GM03348 (cell line): ENCODE results near the gene THSD4.
A peak's percentile ranks its signal among the peaks of the same experiment; 100 is the strongest.

ENCODE experiments used
- DNase-seq: peaks from one replicate; pipeline ENCODE4 v3.0.0; 2012; ENCODE audit warnings: low spot score

Gene THSD4

DNA sequence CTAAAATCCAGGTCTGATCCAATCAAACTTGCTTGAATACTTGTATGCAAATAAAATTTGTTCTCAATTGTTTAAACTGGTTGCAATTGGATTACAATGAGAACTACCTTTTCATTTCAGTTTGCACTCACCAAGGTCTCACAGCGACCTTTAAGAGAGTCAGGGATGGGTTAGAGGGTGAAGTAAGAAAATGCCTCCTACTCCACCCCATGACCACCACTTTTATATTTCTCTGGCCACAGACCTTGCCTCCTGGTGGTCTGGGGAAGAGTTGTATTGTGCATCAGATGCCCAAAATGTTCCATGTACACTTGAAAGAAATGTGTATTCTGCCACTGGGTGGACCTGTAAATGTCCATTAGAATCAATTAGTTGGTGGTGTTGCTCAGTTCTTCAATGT, 16.4 kb upstream of the THSD4 start:
- DNase-seq = no peak

- peak; percentile 62 for DNase-seq
Measured at GRCh38 chr15:71103102-71103676, 12.1 kb upstream of the THSD4 start.

GRCh38 chr15:71104636-71105035, 10.6 kb upstream of the THSD4 start:
- DNase-seq = no peak

GRCh38 chr15:71105444-71105843, 9.8 kb upstream of the THSD4 start:
- DNase-seq = no peak

DNA sequence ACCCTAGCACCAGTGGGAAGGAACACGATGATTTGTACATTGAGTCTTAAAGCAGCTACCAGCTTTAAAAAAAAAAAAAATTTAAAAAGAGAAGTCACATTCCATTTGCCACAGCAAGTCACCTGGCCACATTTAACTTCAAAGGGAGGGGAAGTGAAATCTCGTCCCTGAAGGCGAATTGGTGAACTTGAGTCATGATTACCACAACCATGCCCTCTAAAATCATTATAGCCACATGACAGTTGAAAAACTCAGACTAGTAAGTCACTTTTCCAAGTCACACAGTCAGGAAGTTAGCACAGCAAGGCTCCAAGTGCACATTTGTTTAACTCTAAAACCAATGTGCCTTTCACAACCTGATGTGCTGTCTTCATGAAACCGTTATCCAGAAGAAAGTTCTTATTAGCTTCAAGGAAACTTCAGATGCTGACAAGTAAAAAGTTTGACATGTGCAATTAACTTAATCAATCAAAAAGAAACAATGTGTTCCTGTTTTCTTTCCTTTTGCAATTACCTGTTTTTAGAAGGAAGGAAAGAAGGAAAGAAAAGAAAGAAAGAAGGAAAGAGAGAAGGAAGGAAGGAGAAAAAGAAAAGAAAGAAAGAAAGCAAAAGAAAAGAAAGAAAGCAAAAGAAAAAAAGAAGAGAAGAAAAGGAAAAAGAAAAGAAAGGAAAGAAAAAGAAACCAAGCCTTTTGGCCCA, 8.3 kb upstream of the THSD4 start:
- DNase-seq = no peak

GRCh38 chr15:71107501-71107815, 7.8 kb upstream of the THSD4 start:
- DNase-seq = no peak

DNA sequence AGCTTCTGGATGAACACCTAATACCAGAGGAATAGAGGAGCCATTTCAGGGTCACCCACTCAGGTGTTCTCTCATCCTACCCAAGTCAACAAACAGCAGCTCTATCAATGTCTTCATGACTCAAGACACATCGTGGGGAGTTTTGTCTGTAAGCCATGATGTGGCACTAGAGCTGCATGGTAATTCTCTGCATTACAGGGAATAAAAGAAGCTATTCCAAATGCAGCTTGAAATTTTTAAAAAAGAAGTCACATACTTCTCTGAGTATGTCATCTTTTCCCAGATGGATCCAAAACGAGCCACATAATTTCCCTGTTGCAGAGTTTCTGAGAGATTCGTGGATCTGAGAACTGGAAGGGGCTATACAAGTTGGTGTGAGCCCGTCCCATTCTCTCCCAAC, 6.1 kb upstream of the THSD4 start:
- DNase-seq = peak; percentile 63

DNA sequence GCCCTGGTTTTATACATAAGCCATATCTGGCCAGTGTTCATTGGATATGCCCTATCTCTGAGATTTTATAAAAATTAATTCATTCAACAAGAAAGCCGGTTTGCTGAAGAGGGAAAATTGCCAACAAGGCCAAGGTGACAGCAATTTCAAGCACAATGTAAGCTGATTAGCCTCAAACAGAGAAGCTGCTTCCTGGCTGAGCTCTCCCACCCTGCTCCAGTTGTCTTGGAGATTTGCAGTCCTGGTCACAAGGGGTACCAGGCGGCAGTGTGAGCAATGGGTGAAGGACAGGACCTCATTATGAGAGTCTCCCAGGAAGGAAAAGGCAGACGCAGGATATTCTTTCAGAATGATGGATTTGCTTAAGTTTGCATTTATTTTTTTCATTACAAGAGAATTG, 5.4 kb upstream of the THSD4 start:
- DNase-seq = no peak

DNA sequence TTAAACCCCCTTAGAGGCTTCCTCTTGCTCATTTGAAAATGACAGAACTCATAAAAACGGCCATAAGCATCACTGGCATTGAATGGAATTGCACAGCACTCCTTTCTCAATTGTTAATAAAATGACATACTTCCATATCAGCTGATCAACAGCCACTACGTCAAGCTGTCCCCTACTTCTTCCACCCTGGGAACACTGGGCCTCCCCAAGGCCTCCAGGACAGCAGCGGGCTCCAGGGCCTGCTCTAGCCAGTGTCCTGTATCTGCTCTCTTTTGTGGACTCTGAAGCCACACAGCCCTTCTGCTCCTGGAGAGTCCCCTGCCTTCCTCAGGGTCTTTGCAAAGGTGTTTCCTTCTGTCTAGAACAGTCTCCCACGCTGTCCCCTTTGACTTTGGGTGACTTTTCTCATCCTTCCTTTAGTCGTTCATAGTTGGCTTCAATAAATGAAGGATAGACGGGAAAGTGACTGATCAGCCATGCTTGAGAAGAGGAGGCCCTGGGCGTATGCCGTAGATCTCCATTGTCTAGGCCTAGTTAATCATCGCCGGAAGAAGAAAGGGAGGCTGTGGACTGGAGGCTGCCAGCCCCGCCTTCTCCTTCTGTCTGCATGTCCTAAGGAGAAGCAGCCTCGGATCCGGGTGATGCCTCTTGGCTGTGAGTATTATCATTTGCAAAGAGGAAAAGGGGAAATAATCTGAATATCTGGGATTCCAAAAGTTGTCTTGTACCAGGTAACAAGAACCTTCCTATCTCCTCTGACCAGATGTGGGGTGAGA, 4.7 kb upstream of the THSD4 start:
- no peak for DNase-seq

DNA sequence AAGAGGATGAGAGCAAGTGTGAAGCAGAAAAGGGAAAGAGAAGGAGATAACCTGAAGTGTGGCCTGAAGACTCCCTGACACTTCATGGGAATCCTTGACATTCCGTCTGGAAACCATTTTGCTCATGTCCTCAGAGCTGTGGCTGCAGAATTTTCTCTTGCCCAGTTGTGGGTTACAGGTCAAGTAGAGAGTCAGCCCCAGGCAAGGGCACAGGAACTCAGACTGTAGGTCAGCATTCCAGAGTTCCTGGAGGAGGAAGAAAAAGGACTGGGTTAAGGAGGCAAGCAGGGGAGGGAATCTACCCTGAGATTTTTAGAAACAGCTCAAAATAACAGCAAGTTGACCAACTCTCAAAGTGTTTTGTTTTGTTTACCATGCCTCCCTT, 4.1 kb upstream of the THSD4 start:
- DNase-seq = no peak

DNA sequence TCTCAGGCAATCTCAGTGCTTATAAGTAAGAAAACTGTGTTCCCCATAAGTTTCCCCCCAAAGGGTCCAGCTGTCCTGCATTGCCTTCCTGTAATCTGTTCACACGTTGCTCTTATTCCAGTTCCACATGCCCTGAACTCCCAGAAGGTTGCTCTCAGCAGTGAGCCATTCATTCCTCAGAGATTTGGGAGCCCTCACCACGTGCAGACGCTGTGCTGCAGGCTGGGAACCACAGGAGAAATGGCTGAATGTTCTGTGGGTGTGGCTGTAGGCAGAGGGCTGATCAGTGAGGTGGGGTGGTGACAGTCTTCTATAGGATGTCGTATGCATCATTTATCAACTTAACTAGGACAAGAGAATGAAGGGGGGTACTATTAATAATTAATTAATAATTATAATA, 3.3 kb upstream of the THSD4 start:
- no peak for DNase-seq

GRCh38 chr15:71112429-71112828, 2.8 kb upstream of the THSD4 start:
- no peak for DNase-seq

GRCh38 chr15:71114066-71114680, 1.1 kb upstream of the THSD4 start:
- DNase-seq = no peak

DNA sequence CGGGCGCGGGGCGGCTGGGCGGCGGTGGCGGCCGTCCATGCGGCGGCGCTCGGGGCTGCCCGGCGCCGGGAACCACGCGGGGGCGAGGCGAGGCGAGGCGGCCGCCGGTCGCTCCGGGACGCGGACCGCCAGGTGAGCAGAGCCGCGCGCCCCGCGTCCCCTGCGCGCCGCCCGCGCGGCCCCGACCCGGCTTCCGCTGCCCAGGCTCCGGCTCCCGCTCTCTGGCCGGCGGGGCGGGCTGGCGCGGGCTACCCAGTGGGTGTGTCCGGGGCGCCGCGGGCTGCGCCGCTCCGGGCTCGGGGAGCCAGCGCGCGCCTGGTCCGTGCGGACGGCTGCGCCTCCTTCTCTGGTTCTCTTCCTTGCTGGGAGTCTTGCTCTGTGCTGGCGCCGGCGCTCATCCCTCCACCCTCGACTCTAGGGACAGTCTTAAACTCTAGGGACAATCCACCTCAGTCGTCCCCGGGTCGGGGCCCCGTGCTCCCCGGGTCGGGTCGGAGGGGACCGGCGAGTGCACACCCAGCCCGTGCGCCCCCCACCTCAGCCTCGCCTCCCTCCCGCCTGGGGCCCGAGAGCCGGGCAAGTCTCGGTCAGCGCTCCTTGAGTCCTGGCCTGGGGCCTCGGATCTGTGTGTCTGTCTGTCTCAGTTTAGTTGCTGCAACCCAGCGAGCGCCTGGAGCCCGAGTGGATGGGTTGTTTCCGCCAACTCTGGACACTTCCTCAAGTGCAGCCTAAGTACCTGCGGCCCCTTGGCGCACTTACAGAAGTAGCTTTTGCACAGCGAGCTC, 488 bp downstream of the THSD4 start:
- DNase-seq = peak; percentile 81

DNA sequence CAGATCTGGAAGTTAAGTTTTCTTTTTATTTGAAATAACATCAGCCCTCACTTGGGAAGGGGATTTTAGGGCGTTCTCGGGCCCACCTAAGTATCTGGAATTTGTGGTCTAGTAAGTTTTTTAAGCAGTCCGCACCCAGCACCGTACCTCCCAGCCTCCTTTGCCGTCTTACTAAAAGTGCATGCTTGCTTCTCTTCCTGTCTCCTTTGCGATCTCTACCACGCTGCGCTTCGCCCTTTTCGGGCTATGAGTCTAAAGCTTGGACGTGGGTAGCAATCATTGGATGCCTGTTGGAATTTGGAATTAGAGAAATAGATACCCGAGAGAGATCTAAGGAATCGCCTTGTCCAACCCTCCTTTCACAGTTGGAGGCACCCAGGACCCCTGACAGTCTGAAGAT, 1.1 kb downstream of the THSD4 start:
- no peak for DNase-seq

GRCh38 chr15:71116942-71117341, 1.7 kb downstream of the THSD4 start:
- DNase-seq = no peak

DNA sequence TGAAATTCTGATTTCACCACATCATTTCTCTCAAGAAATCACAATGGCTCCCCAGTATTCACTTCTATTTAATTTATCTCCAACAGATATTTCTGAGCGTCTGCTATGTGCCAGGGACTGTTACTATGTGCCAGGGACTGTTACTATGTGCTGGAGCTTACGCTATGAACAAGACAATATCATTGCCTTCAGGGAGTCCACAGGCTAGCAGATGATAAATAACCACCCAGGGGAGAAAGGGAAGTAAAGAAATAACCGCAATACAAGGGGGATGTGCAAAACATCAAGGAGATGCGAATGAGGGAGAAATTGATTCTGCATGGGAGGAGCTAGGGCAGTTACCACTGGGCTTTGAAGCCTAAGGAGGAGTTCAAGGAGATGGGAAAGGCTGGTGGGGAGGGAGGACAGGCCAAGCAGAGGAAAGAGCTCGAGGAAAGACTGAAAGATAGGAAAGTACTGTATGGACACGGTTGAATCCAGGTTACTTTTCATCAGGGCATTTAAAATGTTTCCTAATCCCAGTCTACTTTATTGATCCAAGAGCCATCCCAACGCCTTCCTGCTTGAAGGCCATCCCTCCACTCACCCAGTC, 2.5 kb downstream of the THSD4 start:
- DNase-seq = no peak

DNA sequence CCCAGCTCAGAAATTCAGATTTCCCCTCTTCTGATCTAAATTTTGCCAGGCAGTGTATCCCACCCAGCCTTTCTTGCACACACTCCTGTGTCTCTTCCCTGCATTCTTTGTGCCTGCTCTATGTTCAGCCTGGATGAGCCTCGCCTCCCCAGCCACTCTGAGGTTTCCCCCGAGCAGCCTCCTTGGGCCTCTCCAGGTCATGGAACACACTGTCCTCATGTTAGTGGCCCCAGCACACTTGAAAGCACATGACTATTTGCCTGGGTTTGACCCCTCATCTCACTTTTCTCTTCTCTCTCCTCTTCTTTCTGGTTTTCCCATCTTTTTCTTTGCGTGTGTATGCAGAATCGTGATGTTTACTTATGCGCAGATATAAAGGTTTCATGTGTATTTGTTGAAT, 3.1 kb downstream of the THSD4 start:
- DNase-seq = no peak

DNA sequence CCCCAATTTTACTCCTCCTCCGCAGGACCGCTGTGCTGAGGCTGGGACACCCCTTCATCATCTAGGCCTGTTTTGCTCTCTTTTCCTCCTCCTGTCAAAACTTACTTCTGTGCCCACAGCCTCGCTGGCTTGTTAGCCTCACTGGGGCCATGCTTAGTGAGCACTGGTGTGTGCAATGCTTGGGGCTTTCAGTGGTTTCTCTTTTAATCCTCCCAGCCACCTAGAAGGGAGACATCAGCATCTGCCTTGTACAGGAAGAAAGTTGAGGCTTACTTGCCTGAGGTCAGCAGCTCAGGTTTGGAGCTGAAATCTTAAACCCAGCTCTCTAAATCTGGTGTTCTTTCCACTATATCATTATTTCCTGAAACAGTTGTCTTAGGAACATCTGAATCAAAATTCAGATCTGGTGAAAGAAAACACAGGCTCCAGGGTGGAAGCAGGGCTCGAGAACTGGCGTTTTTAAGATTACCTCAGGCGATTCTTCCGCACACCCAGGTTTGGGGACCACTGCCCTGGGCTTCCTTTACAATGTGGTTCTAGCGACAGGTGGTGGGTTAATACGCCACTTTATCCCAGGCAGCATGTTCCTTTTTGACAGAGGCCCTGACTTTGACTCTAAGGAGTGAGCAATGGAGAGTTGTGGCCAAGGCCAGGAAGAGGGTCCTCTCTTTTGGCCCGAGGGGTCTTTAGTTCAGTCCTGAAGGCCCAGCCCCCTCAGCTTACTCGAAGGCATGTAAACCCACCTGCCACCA, 3.8 kb downstream of the THSD4 start:
- no peak for DNase-seq

- no peak for DNase-seq
Measured at GRCh38 chr15:71120428-71120944, 5.2 kb downstream of the THSD4 start.

DNA sequence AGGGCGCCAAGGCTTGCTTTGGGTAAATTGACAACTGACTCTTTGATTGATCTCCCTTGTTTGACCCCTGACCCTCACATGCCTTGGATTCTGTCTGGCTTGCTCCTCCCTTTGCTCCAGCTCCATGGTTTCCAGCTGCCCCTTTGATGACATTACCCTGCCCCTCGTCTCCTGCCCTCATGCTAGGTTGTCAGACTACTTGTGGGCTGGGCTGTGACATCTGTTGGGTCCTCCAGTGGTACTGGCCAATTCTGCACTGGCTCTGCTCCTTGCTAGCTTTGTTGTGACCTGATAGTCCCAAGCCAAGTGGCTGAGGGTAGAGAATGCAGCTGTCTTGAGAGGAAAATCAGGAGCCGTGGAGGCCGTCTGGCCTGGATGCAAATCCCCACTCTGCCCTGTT, 6.2 kb downstream of the THSD4 start:
- DNase-seq = no peak
